Measurements from ENCODE around the gene ID1.
"Not testable (repeated sequence)": the region's sequence is repeated elsewhere in the genome, so short reads cannot be mapped to it uniquely, and the experiment has no call there.

The ID1 gene

DNA sequence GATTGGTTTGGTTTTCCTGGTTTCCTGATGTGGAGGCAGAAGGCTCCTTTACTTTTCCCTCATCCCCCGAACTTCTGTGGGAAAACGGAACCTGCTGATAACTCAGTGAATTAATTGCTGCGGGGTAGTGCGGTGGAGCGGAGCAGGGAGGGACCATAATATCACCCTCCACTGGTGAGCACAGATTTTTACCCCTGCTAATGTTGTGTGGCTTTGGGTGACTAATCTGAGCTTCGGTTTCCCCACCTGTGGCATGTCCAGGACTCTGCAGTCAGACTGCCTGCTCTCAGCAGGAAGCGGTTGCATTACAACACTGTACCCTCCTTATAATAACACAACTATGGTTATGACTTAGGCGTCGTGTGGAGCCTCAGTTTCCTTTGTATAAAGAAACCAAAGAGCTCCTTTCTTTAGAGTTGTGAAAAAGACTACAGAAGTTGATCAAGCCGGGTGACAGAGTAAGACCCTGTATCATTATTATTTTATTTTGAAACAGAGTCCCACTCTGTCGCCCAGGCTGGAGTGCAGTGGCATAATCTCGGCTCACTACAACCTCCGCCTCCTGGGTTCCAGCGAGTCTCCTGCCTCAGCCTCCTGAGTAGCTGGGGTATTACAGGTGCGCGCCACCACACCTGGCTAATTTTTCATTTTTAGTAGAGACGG is 2.2 kb upstream of the ID1 start:
- peak; percentile 30 for DNase-seq

GRCh38 chr20:31603822-31604566 is 1.1 kb upstream of the ID1 start:
- DNase-seq: peak; percentile 99

- no peak for DNase-seq
Measured at GRCh38 chr20:31604567-31605030, 490 bp upstream of the ID1 start.

GRCh38 chr20:31605902-31606803 is 1.1 kb downstream of the ID1 start:
- peak; percentile 71 for DNase-seq

DNA sequence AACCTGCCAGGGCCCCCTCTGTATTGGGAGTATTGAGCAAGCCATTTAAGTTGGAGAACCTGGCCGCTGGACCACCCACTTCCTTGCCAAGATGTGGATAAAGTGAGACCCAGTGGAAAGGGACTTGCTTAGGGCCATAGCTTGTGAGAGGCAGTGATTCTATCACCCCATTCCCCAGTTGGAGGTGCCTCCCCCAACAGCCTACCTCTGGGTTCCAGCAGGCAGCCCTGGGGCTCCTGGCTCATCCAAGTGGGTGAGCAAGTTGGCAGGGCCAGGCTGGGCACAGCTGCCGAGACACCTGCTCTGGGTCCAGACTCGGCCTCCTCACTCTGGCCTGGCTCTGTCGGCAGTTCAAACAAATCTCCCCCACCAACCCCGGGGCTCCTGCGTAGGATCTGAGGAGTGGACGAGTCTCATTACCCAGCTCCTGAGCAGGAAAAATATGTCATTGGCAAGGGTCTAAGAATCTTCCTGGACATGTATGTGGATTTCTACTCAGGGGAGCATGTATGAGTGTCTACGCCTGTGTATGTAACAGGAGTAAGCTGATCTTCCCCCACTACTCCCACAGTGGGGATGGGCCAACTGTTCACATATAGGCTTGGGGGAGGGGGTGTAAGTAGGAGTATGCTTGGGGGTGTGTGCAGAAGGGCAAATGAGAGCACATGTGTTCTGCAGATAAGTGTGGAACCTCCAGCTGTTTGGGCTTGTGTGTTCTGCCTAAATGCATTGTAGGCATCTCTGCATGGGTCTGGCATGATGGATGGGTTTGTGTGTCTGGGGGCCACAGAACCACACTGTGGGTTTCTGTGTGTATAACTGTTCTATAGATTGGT is 1.9 kb downstream of the ID1 start:
- DNase-seq: peak; percentile 76

DNA sequence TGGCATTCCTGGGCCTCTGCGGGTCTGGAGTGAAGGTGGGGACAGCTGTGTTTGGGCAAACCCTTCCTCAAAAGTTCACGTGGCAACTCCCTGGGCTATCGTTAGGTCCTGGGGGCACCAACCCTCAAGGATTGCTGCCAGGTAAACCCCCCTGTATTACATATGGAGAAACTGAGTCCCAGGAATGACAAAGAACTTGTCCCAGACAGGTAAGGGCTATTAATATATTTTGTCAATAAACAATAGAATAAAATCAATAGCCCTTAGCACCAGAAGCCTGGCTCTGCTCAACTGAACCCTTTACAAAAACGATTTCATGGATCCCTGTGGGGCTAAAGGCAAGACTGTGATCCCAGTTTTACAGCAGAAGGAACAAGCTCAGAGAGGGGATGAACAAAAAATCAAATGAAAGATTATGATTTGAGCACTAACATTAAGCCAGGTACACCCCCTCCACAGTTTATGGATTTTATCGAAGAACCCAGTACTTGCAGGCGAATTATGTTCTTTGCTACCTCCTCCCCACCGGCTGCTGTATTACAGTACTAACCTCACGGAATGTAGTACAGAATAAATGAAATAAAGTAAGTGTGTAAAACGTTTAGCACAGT is 2.7 kb downstream of the ID1 start:
- DNase-seq: peak; percentile 51

DNA sequence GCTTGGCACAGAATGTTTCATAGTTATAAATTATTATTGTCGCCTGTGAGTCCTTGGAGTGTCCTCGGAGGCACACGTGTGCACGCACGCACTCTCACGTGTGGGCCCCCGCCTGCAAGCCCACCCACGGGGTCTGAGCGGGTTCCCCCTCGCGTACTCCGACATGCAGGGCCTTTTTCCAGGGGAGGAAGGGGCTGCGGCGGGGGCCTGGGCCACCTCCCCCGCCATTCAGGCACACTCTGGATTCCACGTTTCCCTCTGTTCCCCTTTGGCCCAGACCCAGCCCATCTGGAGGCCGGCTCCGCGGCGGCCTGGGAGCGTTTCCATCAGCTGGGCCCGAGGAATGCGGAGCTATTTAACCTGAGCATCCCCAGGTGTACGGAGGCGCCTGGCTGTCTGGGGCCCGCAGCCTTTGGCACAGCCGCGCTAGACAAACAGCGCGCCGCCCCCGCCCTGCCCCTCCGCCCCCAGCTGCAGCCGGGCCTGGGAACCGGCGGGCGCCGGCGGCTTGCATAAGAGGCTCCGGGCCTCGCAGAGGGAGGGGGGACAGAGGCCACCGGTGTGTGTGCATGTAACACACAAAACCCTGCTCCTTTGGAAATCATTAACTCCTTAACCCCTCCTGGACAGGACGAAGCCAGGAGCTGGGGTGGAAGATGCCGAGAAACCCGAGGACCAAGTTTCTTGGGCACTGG is 3.3 kb downstream of the ID1 start:
- DNase-seq: peak; percentile 85

DNA sequence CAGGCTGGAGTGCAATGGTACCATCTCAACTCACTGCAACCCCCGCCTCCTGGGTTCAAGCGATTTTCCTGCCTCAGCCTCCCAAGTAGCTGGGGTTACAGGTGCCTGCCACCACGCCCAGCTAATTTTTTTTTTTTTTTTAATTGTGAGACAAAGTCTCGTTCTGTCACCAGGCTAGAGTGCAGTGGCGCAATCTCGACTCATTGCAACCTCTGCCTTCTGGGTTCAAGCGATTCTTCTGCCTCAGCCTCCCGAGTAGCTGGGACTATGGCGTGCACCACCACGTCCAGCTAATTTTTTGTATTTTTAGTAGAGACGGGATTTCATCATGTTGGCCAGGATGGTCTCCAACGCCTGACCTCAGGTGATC is 7.2 kb downstream of the ID1 start:
- DNase-seq: not testable (repeated sequence)

DNA sequence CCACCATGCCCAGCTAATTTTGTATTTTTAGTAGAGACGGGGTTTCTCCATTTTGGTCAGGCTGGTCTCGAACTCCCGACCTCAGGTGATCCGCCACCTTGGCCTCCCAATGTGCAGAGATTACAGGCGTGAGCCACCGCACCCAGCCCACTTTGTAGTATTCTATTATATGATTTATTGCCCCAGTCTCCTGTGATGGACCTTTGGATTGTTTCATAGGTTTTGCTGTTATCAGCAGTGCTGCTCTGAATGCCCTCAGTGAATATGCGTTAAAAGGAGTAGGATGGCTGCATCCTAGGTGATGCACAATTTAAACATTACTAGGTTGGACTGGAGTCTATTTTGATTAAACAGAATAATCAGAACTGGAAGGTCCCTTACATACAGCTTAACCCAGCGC is 10.3 kb downstream of the ID1 start:
- no peak for DNase-seq

DNA sequence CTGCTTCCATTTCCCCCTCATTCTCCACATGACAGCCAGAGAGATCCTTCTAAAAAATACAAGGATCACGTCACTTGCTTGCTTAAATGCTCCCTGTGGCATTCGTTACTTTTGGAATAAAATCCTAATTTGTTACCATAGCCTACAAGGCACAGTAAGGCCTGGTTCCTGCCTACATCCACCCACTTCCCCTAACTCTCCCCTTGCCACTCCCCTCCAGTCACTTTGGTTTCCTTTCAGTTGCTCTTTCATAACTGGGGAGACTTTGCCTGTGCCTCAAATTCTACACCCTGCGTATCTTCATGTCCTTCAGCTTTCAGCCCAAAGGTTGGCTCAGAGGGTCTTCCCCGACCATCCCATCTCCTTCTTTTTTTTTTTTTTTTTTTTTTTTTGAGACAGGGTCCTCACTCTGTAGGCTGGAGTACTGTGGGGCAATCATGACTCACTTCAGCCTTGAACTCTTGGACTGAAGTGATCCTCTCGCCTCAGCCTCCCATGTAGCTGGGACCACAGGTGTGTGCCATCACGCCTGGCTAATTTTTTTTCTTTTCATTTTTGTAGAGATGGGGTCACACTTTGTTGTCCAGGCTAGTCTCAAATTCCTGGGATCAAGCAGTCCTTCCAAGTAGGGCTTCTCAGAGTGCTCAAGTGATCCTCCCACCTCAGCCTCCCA is 12.5 kb downstream of the ID1 start:
- DNase-seq: no peak

GRCh38 chr20:31620246-31620645 is 15.2 kb downstream of the ID1 start:
- DNase-seq: no peak

DNA sequence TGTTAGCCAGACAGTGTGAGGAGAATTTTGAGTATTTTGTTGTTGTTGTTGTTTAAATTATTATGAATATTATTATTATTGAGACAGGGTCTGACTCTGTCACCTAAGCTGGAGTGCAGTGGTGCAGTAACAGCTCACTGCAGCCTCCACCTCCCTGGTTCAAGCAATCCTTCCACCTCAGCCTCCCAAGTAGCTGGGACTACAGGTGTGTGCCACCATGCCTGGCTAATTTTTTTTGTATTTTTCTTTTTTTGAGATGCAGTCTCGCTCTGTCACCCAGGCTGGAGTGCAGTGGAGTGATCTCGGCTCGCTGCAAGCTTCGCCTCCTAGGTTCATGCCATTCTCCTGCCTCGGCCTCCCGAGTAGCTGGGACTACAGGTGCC is 18.0 kb downstream of the ID1 start:
- DNase-seq: not testable (repeated sequence)

DNA sequence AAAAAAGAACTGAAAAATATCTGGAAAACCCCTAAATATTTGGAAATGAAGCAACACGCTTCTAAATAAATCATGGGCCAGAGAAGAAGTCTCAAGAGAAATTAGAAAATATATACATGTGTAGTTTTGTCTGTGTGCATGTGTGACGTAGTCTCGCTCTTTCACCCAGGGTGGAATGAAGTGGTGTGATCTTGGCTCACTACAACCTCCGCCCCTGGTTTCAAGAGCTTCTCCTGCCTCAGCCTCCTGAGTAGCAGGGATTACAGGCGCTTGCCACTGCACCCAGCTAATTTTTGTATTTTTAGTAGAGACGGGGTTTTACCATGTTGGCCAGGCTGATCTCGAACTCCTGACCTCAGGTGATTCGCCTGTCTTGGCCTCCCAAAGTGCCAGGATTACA is 21.4 kb downstream of the ID1 start:
- DNase-seq: not testable (repeated sequence)

DNA sequence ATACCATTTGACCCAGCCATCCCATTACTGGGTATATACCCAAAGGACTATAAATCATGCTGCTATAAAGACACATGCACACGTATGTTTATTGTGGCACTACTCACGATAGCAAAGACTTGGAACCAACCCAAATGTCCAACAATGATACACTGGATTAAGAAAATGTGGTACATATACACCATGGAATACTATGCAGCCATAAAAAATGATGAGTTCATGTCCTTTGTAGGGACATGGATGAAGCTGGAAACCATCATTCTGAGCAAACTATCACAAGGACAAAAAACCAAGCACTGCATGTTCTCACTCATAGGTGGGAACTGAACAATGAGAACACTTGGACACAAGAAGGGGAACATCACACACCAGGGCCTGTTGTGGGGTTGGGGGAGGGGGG is 23.0 kb downstream of the ID1 start:
- DNase-seq: not testable (repeated sequence)

DNA sequence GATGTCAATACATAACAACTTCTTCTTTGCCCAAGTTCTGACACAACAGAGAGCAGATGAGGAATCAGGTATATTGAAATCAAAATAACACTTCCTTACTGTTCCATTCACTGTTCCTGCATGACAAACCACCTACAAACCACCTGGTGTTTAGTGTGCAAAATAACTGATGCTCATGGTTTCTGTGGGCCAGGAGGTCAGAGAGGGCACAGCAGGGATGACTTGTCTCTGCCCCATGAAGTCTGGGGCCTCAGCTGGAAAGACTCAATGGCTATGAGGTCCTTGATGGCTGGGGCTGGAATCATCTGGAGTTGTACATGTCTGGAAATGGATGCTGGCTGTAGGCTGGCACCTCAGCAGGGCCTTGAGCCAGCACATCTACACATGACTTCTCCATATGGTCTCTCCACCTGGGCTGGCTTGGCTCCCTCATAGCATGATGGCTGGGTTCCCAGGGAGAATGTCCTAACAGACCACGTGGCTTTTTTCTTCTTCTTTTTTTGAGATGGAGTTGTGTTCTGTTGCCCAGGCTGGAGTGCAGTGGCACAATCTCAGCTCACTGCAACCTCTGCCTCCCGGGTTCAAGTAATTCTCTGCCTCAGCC is 25.2 kb downstream of the ID1 start:
- no peak for DNase-seq

GRCh38 chr20:31632548-31633338 is 27.7 kb downstream of the ID1 start:
- no peak for DNase-seq

GRCh38 chr20:31633339-31633914 is 28.3 kb downstream of the ID1 start:
- no peak for DNase-seq

GRCh38 chr20:31637660-31638059 is 32.6 kb downstream of the ID1 start, which contains the start of gene COX4I2:
Gene COX4I2 (plus strand): TSS chr20:31637912. CDS start chr20:31639018, 1,106 bp downstream.
- DNase-seq: peak; percentile 7

GRCh38 chr20:31638317-31638716 is 33.2 kb downstream of the ID1 start:
- DNase-seq: peak; percentile 33
